ENCODE data around the gene ZNF606.

GRCh38 chr19:58045411-58046050 is 42.9 kb upstream of the ZNF606 start:
- TF ChIP-seq CTCF (IDR thresholded peaks at IDR 0.05): no peak
- no peak for TF ChIP-seq POLR2A (IDR thresholded peaks at IDR 0.05)
